SJCRH30 (cell line): Measurements from ENCODE around the gene NRGN. TPM values are rescaled to one million over a fixed set of nuclear protein-coding genes. Genes with fewer than 3 reads are reported as not detected.

Experiments
- DNase-seq, 2 experiments: peaks; one replicate each; pipeline ENCODE4 v3.0.0-alpha.2; 2015 to 2020
- H3K27ac ChIP-seq: fragments of 250-450 bp; sonication (Bioruptor Pico); 2 replicates; pipeline ENCODE4 v1.5.1; 2020; ENCODE audit warnings: mild to moderate bottlenecking, moderate library complexity
- H3K27me3 ChIP-seq: fragments of 250-450 bp; sonication (Bioruptor Pico); 2 replicates; pipeline ENCODE4 v1.5.1; 2020; ENCODE audit warnings: mild to moderate bottlenecking, moderate library complexity
- H3K36me3 ChIP-seq: fragments of 250-450 bp; sonication (Bioruptor Pico); 2 replicates; pipeline ENCODE4 v1.5.1; 2020; ENCODE audit warnings: mild to moderate bottlenecking, moderate library complexity
- H3K4me1 ChIP-seq: fragments of 250-450 bp; sonication (Bioruptor Pico); 2 replicates; pipeline ENCODE4 v1.5.1; 2020; ENCODE audit warnings: mild to moderate bottlenecking, moderate library complexity
- H3K4me3 ChIP-seq: fragments of 250-450 bp; sonication (Bioruptor Pico); 2 replicates; pipeline ENCODE4 v1.5.1; 2020; ENCODE audit warnings: mild to moderate bottlenecking, moderate library complexity
- H3K9me3 ChIP-seq: fragments of 250-450 bp; sonication (Bioruptor Pico); replicated peaks from 2 replicates; pipeline ENCODE4 v1.5.1; 2020; ENCODE audit warnings: mild to moderate bottlenecking, moderate library complexity
- total RNA-seq: library from RNA; depleted of rRNA; stranded (reverse); fragments of >200 nt; shearing (Covaris generic); gene quantifications from 2 replicates; pipeline ENCODE4 v1.2.3, GENCODE V29; 2014

NRGN gene
- total RNA-seq, 1 experiment from 2014 or later: 4.5 TPM

GRCh38 chr11:124727474-124727873 is 12.3 kb upstream of the NRGN start:
- Histone ChIP-seq H3K4me3 (no peak overlapping the region), H3K36me3 (no peaks in the 10 kb centered on the region), H3K27me3 (no peaks in the 10 kb centered on the region), H3K9me3 (no peaks in the 10 kb centered on the region), H3K27ac (no peak overlapping the region), H3K4me1 (no peaks in the 10 kb centered on the region)
- DNase-seq: no peak

GRCh38 chr11:124728134-124728533 is 11.6 kb upstream of the NRGN start:
- Histone ChIP-seq H3K27me3 (no peaks in the 10 kb centered on the region), H3K4me3 (no peak overlapping the region), H3K9me3 (no peaks in the 10 kb centered on the region), H3K36me3 (no peaks in the 10 kb centered on the region), H3K4me1 (no peaks in the 10 kb centered on the region), H3K27ac (no peak overlapping the region)
- no peak for DNase-seq

DNA sequence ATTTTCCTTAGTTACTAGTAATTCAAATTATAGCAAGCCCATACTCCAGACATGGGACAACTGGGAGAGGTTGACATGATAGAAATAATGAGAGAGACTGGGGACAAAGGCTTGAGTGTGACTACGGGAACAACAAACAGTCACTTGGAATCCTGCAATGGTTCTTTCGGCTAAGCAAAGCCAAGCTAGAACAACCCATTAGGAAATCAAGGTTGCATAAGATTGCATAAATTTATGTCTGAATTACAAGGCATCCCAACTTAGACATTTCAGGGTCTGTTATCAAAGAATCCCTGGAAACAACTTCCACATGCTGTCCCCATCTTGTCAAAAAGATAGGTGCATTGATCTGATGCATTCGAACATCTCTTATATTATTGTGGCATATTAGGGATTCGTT is 10.2 kb upstream of the NRGN start:
- Histone ChIP-seq H3K4me3 (no peak overlapping the region), H3K9me3 (no peaks in the 10 kb centered on the region), H3K27ac (no peak overlapping the region), H3K36me3 (no peaks in the 10 kb centered on the region), H3K27me3 (no peaks in the 10 kb centered on the region), H3K4me1 (no peaks in the 10 kb centered on the region)
- DNase-seq: no peak

DNA sequence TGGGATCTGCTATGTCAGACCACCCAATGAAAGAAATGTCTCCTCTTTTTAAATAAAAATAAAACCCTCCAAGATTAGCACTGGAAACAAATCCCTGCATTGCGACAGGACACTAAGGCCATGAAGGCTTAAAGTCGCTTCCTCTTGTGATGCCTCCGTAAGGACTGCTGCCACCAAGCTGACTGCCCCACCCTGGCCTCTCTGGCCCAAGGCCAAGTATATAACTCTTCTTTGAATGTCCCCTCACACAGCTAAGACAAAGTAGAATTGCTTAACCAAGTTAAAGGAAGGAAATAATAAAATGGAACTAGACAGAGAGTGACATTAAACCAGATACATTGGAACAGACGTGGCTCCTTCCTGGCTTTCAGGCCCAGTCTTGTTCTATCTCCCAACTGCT is 7.5 kb upstream of the NRGN start:
- Histone ChIP-seq H3K27me3 (no peaks in the 10 kb centered on the region), H3K4me3 (no peak overlapping the region), H3K36me3 (no peaks in the 10 kb centered on the region), H3K9me3 (no peaks in the 10 kb centered on the region), H3K27ac (no peak overlapping the region), H3K4me1 (no peaks in the 10 kb centered on the region)
- DNase-seq: no peak

DNA sequence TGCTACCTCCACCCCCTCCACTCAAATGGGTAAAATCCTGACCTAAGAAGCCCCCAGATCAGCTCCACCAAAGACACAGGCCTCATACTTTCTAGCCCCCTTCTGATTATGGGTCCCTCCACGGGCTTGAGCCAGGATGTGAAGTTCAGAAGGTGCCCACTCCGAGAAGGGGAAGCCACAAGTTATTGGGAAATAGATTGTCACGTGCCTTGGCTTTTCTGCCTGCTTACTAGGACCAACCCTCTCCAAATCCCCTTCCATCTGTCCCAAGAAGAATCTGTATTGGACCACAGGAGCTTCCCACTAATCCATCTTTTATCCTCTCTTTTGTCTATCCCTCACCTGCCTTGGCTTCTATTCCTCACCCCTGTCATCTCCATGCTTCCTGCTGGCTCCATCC is 3.0 kb upstream of the NRGN start:
- no peaks in the 10 kb centered on the region for H3K9me3 ChIP-seq
- no peaks in the 10 kb centered on the region for H3K4me1 ChIP-seq
- no peak overlapping the region for H3K4me3 ChIP-seq
- H3K36me3 ChIP-seq: no peaks in the 10 kb centered on the region
- 0 out of 2 replicates have a peak, but pooled peaks cover 3% of the 10 kb centered on the region for H3K27me3 ChIP-seq
- DNase-seq: no peak
- H3K27ac ChIP-seq: no peak overlapping the region

GRCh38 chr11:124737638-124738305 is 2.0 kb upstream of the NRGN start:
- H3K4me1 ChIP-seq: no peaks in the 10 kb centered on the region
- H3K36me3 ChIP-seq: no peaks in the 10 kb centered on the region
- no peaks in the 10 kb centered on the region for H3K9me3 ChIP-seq
- no peak overlapping the region for H3K4me3 ChIP-seq
- H3K27me3 ChIP-seq: 0 out of 2 replicates have a peak, but pooled peaks cover 3% of the 10 kb centered on the region
- H3K27ac ChIP-seq: no peak overlapping the region
- DNase-seq: no peak

GRCh38 chr11:124738713-124739478 is 846 bp upstream of the NRGN start:
- peak overlapping the region; percentile 69 for H3K4me3 ChIP-seq
- H3K27ac ChIP-seq: no peak overlapping the region
- H3K9me3 ChIP-seq: no peaks in the 10 kb centered on the region
- no peaks in the 10 kb centered on the region for H3K4me1 ChIP-seq
- no peaks in the 10 kb centered on the region for H3K36me3 ChIP-seq
- 0 out of 2 replicates have a peak, but pooled peaks cover 3% of the 10 kb centered on the region for H3K27me3 ChIP-seq
- no peak for DNase-seq

DNA sequence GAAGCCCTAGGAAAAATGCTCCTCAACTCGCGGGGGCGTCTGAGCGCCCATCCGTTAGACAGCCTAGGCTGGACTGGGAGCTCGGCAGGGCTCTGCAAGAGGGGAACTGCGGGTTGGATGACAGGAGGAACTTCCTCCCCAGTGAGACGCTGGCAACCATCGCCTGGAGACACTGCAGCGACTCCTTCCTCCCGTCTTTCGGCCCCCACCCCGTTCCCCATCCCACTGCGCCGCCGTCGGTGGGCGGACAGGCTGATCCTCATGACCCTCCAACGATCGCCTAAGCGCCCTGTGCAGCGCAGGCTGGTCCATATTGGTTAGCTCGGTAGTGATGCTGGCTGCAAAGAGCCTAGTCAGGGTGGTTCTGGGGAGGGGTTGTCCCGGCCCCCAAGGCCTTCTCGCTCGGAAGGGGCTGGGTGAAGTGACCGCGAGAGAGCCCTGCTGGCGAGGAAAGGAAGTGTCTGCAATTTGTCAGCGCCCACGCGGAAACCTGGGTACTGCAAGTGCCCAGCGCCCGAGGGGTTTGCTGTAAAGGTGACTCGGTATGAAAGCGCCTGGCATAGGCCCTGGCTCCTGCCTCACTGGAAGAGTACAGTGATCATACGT is 638 bp downstream of the NRGN start:
- peak; percentile 27 to 36 for DNase-seq
- no peak overlapping the region; the same call in 1 of the 2 replicates for H3K27ac ChIP-seq
- H3K4me3 ChIP-seq: peak overlapping the region; percentile 69
- H3K9me3 ChIP-seq: no peaks in the 10 kb centered on the region
- H3K4me1 ChIP-seq: no peaks in the 10 kb centered on the region
- H3K36me3 ChIP-seq: no peaks in the 10 kb centered on the region
- 0 out of 2 replicates have a peak, but pooled peaks cover 3% of the 10 kb centered on the region for H3K27me3 ChIP-seq

- no peaks in the 10 kb centered on the region for H3K9me3 ChIP-seq
- DNase-seq: no peak
- H3K27me3 ChIP-seq: 0 out of 2 replicates have a peak, but pooled peaks cover 3% of the 10 kb centered on the region
- no peaks in the 10 kb centered on the region for H3K36me3 ChIP-seq
- no peak overlapping the region for H3K27ac ChIP-seq
- H3K4me1 ChIP-seq: no peaks in the 10 kb centered on the region
- H3K4me3 ChIP-seq: no peak overlapping the region
Measured at GRCh38 chr11:124742555-124742954, 2.8 kb downstream of the NRGN start.

- Histone ChIP-seq H3K27me3 (0 out of 2 replicates have a peak, but pooled peaks cover 3% of the 10 kb centered on the region), H3K4me1 (no peaks in the 10 kb centered on the region), H3K9me3 (no peaks in the 10 kb centered on the region), H3K4me3 (no peak overlapping the region), H3K36me3 (no peaks in the 10 kb centered on the region), H3K27ac (no peak overlapping the region)
- no peak for DNase-seq
Measured at GRCh38 chr11:124743050-124743449, 3.3 kb downstream of the NRGN start.

DNA sequence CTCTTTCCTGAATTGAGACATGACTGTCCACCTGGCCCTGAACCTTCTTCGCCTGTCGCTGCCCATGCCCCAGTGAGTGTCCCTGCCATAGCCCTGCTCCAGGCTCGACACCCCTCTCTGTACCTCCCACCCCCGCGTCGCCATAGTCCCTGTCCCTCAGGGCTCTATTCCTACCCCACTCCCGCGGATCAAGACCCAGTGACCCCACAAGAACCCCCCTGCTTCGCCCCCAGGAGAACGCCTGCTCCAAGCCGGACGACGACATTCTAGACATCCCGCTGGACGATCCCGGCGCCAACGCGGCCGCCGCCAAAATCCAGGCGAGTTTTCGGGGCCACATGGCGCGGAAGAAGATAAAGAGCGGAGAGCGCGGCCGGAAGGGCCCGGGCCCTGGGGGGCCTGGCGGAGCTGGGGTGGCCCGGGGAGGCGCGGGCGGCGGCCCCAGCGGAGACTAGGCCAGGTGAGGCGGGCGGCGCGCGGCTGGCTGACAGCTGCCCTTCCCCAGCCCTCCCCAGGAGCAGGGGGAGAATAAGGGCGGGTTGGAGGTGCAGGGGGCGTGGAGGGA is 5.6 kb downstream of the NRGN start:
- Histone ChIP-seq H3K27ac (no peak overlapping the region), H3K27me3 (no peaks in the 10 kb centered on the region), H3K4me3 (no peak overlapping the region), H3K9me3 (no peaks in the 10 kb centered on the region), H3K4me1 (no peaks in the 10 kb centered on the region), H3K36me3 (no peaks in the 10 kb centered on the region)
- no peak for DNase-seq

DNA sequence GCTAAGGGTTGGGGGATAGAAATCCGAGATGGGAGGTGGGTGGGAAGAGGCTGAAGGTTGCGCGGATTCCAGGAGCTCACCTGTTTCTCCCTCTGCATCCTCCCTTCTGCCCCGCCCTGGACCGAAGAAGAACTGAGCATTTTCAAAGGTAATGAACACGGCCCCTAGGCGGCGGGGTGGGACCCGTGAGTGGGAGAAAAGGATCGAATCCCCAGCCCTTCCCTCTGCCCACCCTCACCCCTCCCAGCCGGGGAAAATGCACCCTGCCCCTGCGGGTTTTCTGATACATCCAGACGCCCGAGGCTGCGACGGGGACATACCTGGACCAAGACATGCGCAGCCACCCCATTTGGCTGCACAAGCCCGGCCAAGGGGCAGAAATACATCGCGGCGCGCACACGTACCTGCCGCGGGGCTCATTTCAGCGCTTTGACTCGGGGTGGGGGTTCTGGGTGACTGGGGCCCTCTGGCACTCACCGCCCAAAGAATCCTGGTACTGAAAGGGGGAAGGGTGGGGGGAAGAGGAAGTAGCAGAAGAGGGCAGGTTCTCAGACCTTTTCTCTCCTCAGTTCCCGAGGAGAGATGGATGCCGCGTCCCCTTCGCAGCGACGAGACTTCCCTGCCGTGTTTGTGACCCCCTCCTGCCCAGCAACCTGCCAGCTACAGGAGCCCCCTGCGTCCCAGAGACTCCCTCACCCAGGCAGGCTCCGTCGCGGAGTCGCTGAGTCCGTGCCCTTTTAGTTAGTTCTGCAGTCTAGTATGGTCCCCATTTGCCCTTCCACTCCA is 6.3 kb downstream of the NRGN start:
- Histone ChIP-seq H3K27me3 (no peaks in the 10 kb centered on the region), H3K9me3 (no peaks in the 10 kb centered on the region)

DNA sequence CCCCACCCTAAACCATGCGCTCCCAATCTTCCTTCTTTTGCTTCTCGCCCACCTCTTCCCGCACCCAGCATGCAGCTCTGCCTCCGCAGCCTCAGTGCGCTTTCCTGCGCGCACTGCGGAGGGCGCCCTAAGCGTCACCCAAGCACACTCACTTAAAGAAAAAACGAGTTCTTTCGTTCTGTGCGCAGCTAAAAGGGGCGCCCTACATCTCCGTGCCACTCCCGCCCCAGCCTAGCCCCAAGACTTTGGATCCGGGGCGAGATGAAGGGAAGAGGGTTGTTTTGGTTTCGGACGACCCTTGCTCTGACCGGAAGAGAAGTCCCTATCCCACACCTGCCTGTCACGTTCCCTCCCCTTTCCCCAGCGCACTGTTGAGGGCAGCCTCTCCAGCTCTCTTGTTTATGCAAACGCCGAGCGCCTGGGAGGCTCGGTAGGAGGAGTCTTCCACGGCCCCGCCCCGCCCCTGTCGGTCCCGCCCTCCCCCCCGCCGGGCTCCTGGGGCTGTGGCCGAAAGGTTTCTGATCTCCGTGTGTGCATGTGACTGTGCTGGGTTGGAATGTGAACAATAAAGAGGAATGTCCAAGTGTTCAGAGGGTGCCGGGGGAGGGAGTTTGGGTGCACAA is 7.0 kb downstream of the NRGN start:
- Histone ChIP-seq H3K27me3 (no peaks in the 10 kb centered on the region), H3K27ac (no peak overlapping the region), H3K9me3 (no peaks in the 10 kb centered on the region), H3K4me3 (no peak overlapping the region), H3K36me3 (no peaks in the 10 kb centered on the region), H3K4me1 (no peaks in the 10 kb centered on the region)
- no peak for DNase-seq

More for the DNA sequence above, 6.3 kb downstream of the NRGN start:
- Histone ChIP-seq H3K4me3 (no peak overlapping the region), H3K27ac (no peak overlapping the region), H3K4me1 (no peaks in the 10 kb centered on the region), H3K36me3 (no peaks in the 10 kb centered on the region)
- DNase-seq: no peak
